Brain pericyte (primary cell): ENCODE measurements around the gene KMT2C.

Experiments used
- DNase-seq: peaks from one replicate; pipeline ENCODE4 v3.0.0-alpha.2; 2012; ENCODE audit warnings: low read depth, low spot score

KMT2C gene

GRCh38 chr7:152107945-152108344 lies 327.9 kb downstream of the KMT2C start:
- no peak for DNase-seq

DNA sequence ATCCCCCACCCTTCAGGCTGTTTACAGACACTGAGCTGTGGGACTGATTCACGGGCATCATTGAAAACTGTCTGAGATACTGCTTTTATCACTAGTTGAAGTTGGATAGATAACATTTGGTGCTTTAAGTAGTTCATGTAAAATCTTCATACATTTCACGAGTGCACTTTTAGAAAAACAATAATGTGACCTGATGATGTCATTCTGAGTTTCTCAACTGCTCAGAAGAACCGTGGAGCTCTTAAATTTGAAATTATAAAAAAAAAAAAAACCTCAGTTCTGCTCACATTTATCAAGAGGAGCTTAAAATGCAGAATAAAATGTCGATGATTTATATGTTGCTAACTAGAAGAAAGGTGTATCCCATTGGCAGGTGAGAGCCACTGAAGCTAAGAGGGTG lies 328.8 kb downstream of the KMT2C start:
- no peak for DNase-seq

DNA sequence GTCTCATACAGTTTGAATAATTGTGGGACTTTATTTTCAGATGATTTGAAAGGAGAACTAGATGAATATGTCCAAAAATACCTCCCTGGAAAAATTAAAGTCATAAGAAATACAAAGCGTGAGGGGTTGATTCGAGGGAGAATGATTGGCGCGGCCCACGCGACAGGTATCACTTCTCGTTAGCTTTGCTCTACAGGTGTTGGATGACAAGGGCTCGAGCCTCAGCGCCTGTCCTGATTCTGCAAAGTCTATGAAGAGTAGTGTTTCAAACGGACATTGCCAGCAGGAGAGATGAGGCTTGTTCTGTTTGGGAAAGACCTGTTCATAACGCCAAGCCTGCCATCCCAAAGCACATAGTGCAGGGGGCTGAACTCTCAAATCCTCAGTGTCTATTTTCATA lies 330.6 kb downstream of the KMT2C start:
- no peak for DNase-seq

- DNase-seq = no peak
Observed at GRCh38 chr7:152103691-152104090, 332.1 kb downstream of the KMT2C start.

DNA sequence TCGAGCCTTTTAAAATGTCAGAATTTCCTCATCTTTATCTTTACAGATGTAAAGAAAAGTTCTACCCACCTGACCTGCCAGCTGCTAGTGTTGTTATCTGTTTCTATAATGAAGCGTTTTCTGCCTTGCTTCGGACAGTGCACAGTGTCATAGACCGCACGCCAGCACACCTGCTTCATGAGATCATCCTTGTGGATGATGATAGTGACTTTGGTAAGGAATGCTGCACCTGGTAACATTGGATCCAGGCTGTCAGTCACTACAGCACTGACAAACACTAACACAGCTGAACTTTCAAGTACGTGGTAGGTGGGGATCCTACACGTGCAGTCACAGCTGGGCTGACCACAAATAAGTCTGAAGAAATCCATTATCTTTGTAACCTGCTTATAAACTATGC lies 332.7 kb downstream of the KMT2C start:
- no peak for DNase-seq

DNA sequence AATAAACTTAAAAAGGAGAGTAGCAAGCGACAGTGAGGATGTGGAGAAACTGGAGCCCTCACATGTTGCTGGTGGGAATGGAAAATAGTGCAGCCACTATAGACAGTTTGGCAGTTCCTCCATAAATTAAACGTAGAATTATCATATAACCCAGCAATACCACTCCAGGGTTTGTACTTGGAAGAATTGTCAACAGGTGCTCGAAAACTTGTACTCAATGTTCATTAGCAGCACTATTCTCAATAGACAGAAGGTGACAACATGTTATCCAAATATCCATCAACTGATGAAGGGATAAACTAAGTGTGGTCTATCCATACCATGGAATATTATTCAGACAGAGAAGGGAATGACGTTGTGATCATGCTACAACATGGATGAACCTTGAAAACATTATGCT lies 338.5 kb downstream of the KMT2C start:
- DNase-seq = no peak

DNA sequence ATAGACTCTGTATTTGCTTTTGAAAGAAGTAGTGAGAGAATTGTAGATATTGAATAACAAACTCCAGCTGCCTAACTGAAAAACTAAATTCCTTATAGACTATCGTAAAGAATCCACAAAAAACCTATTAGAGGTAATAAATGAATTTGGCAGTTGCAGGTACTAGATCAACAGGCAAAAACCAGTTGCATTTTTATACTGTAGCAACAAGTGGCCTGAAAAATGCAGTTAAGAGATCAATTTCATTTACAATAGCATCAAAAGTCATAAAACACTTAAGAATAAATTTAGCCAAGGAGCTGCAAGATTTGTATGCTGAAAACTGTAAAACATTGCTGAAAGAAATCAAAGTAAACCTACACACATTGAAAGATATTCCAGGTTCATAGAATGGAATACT lies 340.0 kb downstream of the KMT2C start:
- DNase-seq = no peak

DNA sequence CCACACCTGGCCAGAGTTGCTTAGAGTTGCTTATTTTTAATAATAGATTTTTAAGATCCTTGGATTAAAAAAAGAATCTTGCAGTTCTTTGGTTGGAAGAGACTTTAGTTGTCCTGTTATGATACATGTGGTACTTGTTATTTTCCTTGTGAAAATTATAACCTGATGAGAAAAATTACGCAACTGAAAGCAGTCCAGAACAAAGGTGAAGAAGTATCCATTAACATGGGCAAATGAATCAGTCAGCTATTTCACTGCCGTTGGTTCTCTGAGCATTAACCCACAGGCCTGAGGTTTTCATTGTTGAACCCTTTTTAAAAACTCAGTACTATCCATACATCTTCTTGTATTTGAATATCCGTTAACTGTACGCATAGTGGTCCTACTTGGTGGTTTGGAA lies 342.1 kb downstream of the KMT2C start:
- no peak for DNase-seq

DNA sequence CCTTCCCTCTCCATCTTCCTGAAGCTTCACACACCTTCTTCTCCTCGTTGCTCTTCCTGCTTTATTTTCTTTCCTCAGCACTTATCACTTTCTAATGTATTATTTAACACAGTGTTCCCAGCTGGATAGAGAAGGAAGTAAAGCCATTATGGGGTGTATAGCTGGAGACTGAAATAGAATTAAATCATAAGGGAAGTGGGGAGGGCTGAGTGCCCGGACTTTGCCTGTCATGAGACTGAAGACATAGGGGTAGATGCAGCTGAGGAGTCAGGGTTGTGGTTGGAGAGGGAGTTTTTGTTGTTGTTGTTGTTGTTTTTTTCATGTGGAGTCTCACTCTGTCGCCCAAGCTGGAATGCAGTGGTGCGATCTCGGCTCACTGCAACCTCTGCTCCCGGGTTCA lies 345.1 kb downstream of the KMT2C start:
- DNase-seq = no peak

DNA sequence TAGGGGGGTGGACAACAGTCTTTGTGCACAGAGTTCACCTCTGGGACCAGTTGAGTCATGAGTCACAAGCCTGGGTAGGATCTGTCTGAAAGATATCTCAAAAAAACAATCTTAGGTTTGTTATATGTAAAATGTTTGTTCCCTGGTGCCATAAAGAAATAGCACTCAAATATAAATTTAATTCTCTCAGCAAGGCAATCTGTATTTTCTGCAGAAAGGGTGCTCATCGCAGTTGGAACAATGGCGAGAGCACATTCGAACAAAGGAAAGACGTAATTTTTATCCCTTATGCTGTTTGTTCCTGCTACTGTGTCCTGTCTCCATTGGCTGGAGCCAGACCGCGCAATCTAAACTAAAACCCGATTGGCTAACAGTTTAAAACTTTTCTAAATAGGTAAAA lies 346.6 kb downstream of the KMT2C start:
- no peak for DNase-seq

- DNase-seq = no peak
Observed at GRCh38 chr7:152086513-152086912, 349.3 kb downstream of the KMT2C start.

DNA sequence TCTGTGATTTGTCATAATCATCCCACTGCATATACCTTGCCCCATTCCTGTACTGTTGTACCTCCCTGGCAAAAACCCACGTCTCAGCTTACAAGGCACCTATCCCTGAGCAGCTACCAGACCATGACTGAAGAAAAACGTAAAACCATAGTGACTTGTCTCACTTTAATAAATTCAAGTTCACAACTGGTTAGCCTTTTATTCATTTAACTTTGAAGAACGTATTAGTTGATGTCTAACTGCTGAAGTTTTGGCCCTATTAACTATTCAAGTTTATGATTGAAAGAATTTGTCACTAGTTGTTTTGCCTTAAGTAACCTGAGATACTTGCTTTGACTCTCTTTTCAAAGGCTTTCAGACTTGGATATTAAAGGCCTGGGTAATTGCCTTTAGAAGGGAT lies 350.7 kb downstream of the KMT2C start:
- DNase-seq = no peak
